RPMI7951 (cell line): ENCODE data around the gene GPRIN3. TPM values are rescaled to one million over a fixed set of nuclear protein-coding genes. Genes with fewer than 3 reads are reported as not detected.

ENCODE experiments used
- DNase-seq: peaks from one replicate; pipeline ENCODE4 v3.0.0-alpha.2; 2012; ENCODE audit warnings: low read depth
- total RNA-seq: library from RNA; depleted of rRNA; stranded (reverse); fragments of >200 nt; shearing (Covaris generic); gene quantifications from 2 replicates; pipeline ENCODE4 v1.2.3, GENCODE V29; 2014

The GPRIN3 gene
- total RNA-seq, 1 experiment from 2014 or later: not detected

- no peak for DNase-seq
Measured at GRCh38 chr4:89290727-89291516, 16.7 kb downstream of the GPRIN3 start.

DNA sequence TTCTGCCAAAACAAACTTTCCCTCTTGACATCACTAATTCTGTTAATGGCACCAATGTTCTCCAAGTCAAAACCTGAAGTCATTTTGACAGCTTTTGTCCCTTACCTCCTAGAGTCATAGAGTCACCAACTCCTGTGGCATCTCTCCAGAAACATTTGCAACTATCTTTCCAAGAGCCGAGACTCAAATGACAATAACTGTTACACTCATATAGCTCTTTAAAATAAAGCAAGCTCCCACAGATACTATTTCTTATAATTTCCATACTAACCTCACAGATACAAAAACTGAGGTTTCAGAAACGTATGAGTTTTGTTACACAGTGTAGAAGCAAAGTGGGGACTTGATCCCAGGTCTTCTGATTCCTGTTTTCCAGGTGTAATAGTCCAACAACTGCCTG is 18.3 kb downstream of the GPRIN3 start:
- no peak for DNase-seq

DNA sequence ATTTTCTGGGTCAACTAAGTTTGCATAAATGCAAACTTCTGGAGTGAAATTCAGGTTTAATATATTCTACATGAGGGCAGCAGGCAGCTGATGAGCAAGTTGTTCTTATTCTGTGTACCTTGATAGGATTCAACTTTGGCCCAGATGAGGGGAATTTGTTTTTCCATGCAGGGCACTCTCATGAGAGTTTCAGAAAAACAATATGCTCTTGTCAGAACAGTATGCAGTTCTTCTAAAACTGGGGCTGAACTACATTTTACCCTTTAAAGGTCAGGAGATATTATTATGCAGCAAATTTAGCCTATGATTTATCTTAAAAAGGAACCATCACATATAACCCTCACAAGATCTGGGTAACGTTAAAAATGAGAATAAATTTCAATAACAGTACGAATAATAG is 19.2 kb downstream of the GPRIN3 start:
- DNase-seq: no peak

- DNase-seq: no peak
Measured at GRCh38 chr4:89287945-89288344, 19.7 kb downstream of the GPRIN3 start.

DNA sequence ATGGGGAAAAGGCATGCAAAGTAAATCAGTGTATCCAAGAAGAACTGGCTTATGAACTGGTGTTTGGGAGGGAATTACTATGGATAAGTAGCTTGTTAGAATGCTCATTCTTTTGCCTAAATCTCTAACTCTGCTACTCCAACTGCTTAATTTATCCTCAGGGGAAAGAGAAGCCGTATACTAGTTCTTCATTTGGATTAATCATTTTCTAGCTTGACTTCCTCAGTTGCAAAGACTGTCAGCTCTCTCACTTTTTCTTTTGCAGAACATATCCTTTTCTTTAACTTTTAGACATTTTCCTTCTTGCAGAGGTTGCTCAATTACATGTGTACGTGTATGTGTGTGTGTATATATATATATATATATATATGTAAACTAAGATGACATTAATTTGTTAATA is 21.9 kb downstream of the GPRIN3 start:
- DNase-seq: no peak

DNA sequence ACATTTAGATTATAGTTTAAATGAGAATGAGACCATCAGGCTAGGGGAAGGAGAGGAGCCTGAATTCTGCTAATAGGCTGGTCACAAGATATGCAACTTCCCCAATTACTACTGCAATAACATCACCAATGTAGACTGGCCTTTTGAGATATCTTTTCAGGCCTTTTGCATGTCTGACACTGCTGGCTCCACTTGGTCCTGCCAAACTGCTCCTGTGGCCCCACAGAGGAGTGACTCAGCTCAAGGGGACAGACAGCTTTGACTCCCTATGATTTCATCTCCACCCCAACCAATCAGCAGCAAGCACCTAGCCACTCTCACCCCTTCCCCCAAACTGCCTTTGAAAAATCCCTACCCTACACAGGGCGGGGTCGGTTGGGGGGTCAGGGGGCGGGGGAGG is 22.8 kb downstream of the GPRIN3 start:
- DNase-seq: no peak

- DNase-seq: no peak
Measured at GRCh38 chr4:89284020-89284424, 23.6 kb downstream of the GPRIN3 start.

DNA sequence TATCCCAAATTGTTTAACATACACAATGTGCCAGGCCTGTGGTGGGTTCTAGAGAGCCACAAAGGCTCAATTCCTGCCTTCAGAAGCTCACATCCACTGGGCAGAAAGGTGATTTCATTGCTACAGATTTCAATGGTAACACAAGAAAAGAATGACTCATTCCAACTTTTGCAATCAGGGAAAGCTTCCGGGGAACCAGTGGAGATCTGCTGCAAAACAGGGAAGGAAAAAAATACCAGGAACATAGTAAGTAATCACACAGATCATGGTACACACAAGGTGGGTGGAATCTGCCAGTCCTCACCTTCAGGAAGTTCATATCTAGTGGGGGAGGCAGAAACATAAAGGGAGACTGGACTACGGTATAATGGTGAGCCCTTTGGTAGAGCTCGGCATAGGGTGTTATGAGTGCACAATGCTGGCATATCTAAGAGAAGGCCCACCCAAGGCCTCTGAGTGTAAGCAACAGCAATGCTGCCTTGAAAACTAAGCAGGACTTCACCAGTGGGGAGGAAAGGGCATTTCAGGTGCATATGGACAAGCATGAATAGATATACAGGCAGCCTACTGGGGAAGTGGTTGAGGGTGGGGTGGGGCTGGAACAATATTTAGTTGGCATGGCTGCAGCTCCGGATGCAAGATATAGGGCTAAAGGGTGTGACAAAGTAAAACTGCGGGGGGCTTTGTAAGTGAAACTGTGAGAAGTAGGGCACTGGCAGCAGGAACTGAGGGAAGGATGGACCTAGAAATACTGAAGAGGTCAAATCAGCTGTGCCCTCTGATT is 24.2 kb downstream of the GPRIN3 start:
- DNase-seq: no peak

DNA sequence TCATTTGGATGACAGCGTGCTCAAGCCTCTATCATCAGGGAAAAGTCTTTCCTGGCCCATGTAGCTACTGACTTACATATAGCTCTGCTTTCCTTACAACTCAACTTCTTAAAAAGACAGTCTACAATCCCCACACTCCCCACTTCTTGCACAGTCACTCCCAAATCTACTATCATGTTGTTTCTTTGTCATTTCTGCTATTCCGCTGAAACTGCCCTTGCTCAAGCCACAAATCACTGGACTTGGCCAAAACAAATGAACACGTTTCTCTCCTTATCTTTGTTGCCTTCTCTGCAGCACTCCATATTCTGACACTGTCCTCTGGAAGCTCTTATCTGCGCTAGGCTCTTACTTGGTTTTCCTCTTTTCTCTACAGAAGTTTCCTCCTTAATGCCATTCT is 28.2 kb downstream of the GPRIN3 start:
- DNase-seq: no peak

DNA sequence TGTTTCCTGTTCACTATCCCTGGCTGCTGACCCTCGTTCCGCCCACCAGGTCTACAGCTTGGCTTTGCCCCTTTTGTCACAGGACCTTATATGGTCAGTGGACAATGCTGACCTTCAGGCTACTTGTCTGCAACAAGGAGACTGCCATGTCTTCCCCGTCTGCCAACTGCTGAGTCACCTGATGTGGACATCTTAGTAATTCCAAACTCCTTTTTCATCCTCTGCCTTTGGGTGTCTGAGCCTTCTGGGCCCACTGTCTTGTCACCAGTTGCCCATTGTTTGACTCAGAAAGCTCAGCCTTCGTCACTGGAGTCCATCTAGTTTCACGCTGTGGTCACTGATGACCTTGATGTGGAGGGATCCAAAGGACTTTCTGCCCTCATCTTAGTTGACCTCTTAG is 30.2 kb downstream of the GPRIN3 start:
- DNase-seq: peak; percentile 0

DNA sequence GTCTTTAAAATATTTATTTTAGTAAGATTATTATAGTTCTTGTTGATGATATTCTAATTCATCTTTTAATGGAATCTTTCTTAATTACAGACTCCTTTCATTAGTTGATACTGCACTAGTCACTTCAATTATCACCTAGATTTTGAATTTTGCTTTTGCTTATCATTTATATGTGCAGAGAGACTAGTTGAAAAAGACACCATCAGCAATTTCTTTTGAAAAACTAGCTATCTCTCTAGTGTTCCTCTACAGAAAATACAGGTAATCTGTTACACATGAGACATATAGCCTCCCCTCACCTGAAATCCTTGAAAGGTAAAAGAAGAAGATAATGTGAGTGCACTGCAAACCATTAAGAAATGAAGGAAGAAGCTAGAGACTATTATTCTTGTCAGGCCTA is 31.3 kb downstream of the GPRIN3 start:
- DNase-seq: no peak

GRCh38 chr4:89275587-89275986 is 32.0 kb downstream of the GPRIN3 start:
- DNase-seq: no peak

GRCh38 chr4:89273741-89274141 is 33.9 kb downstream of the GPRIN3 start:
- DNase-seq: no peak

- no peak for DNase-seq
Measured at GRCh38 chr4:89270792-89271191, 36.8 kb downstream of the GPRIN3 start.

- no peak for DNase-seq
Measured at GRCh38 chr4:89269121-89269666, 38.4 kb downstream of the GPRIN3 start.

DNA sequence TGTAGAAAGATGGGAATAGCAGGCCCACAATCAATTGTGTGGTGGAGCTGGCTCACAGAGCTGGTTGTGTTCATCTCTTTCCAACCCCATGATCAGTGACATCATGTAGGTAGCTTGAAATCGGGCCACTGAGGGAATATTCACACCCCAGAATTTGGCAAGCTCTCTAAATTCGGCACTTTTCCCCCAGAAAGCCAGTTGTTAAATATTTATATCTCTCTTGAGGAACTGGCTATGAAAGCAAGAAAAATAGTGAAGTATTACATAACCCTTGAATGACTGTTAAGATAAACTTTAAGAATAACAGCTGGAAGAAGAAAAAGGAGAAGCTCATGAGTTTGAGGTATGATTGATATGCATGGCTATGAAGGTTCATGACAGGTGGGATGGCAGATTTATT is 38.9 kb downstream of the GPRIN3 start:
- no peak for DNase-seq

- no peak for DNase-seq
Measured at GRCh38 chr4:89267846-89268245, 39.8 kb downstream of the GPRIN3 start.

- DNase-seq: no peak
Measured at GRCh38 chr4:89267392-89267791, 40.2 kb downstream of the GPRIN3 start.

DNA sequence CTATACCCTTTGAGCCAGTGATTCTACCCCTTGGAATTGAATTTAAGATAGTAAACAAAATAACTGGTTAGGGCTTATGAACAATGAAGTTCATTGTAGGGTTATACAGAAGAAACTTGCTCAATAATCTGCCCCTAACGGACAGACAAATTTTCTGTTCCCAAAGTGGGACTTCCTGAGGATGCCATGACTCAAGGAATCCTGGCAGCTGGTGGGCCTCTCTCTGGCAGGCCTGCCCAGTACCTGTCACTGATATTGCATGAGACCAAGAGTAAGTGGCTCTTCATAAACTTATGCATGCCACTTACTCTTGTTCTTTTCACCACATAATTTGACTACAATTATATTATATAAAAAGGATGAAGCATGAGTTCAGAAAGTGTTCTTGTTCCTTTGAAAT is 41.5 kb downstream of the GPRIN3 start:
- DNase-seq: no peak

DNA sequence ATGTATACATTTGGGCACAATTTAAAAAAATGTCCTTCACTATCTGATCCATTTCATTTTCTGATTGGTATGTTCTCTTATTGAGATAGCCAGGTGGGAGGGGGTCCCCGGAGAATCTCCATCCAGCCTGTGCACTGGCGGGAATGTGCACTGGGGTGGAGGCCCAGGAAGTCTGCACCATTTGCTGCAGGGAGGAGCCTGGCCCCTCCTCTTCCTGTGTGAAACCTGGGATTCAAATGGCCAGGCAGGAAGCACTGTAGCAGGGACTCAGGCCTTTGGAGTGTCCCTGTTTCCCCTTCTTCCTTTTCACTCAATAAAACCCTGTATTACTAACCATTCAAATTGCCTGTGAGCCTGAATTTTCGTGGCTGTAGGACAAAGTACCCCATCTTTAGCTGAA is 44.3 kb downstream of the GPRIN3 start:
- no peak for DNase-seq

GRCh38 chr4:89259301-89260028 is 48.1 kb downstream of the GPRIN3 start:
- DNase-seq: no peak

DNA sequence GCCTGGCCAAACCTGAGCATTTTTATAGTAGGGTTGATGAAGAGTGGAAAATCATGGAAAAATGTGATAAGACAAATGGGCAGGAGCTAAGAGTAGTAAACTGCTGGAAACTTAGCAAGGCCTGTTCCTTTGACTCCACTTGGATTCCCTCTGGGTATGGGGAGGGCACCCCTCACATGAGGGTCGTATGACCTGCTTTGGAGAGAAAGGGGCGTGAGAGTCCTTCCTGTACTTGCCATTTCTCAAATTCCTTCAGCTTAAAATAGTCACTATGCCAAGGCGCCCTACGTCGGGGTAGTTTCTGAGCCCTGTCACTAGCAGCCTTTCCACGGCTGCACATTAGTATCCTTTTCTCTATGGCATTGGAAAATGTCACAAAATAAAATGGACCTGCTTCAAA is 49.1 kb downstream of the GPRIN3 start:
- DNase-seq: no peak
